Mucosa of descending colon (tissue), 3 donors: ENCODE measurements around the gene ANKK1. TPM values are rescaled to one million over a fixed set of nuclear protein-coding genes. Genes with fewer than 3 reads are reported as not detected.

ENCODE experiments used
- ATAC-seq: fragments of 200-7000 bp; cut with Tn5 transposase; one replicate; pipeline ENCODE4 v1.9.1; 2020; ENCODE audit warnings: mild to moderate bottlenecking, moderate library complexity
- DNase-seq, 3 donors: peaks; one replicate each; pipeline ENCODE4 v3.0.0-alpha.2; 2020
- H3K36me3 ChIP-seq: fragments of 200-600 bp; one replicate; pipeline ENCODE4 v1.8.0; 2021; ENCODE audit warnings: low read depth, mild to moderate bottlenecking
- H3K4me1 ChIP-seq: fragments of 200-600 bp; one replicate; pipeline ENCODE4 v1.8.0; 2021; ENCODE audit warnings: low read depth, mild to moderate bottlenecking
- H3K4me3 ChIP-seq: fragments of 200-600 bp; one replicate; pipeline ENCODE4 v1.8.0; 2021; ENCODE audit warnings: mild to moderate bottlenecking
- H3K9me3 ChIP-seq: fragments of 200-600 bp; one replicate; pipeline ENCODE4 v1.8.0; 2021; ENCODE audit warnings: mild to moderate bottlenecking
- CTCF ChIP-seq: fragments of 200-600 bp; IDR thresholded peaks from one replicate; pipeline ENCODE4 v1.8.0; 2022; ENCODE audit warnings: antibody characterized with exemption, mild to moderate bottlenecking
- intact Hi-C, 2 donors: fragments of 100-400 bp; cut with DNase I in 1 of 2; cut with micrococcal nuclease in 1 of 2; formaldehyde crosslinking; loops; one replicate each; pipeline versions ENCODE4 v1.11.0 to v1.11.1; 2022; cut with DNase I, micrococcal nuclease
- total RNA-seq, 3 donors: library from RNA; stranded (reverse); fragmentation: NEBNext Ultra II Directional in 2 of 3; extraction: Animal tissue kit (Norgen Biotek cat#: 25700) in 2 of 3; gene quantifications; one replicate each; pipeline versions ENCODE4 v1.2.1 to v1.2.4, GENCODE V29; 2021 to 2023
- donor health status: DM: no; HTN: no; CAD: no; lungs with moderate emphysema.
- donor health status: DM: no; HTN: no; CAD: no.
- donor health status: DM: no; HTN: yes; CAD: no.

The ANKK1 gene
- total RNA-seq, 3 donors from 2014 or later, result 0.19 to 0.28 (median 0.26) TPM

DNA sequence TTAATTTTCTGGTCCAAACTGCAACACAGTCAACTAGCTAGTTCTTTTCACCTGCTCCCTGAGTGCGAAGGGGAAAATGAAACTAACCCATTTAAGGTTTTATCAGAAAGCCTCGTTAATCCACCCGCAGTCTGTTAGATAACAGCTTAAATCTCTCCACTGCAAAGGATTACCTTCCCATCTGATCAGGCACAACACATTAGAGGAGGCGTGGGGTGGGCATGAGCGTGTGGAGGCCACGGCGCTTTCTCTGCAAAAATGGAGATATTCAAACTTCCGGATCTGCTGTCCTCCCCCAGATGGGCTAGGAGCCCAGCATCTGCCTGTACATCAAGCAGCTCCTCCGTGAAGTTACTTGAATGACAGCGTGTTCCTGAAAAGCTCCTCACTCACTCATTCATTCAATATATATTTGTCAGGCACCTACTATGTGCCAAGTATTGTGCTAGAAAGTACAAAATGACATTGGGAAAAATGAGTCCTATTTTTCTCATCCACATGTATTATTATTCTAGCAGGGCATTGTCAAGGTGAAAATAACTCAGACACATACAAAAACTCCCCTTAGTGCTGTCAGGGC, 13.5 kb upstream of the ANKK1 start:
- no peak overlapping the region for H3K4me3 ChIP-seq
- TF ChIP-seq CTCF, result no peak
- no peaks in the 10 kb centered on the region for H3K9me3 ChIP-seq

GRCh38 chr11:113375402-113375801, 12.2 kb upstream of the ANKK1 start:
- no peaks in the 10 kb centered on the region for H3K9me3 ChIP-seq
- no peak for ATAC-seq
- no peak overlapping the region for H3K4me3 ChIP-seq
- intact Hi-C loops, result no loop called here
- no peaks in the 10 kb centered on the region for H3K4me1 ChIP-seq
- no peak for DNase-seq
- H3K36me3 ChIP-seq, result no peaks in the 10 kb centered on the region
- no peak for TF ChIP-seq CTCF

More for the DNA sequence above, 13.5 kb upstream of the ANKK1 start:
- no peaks in the 10 kb centered on the region for H3K36me3 ChIP-seq
- ATAC-seq (no peak), DNase-seq (no peak)
- intact Hi-C loops, result no loop called here
- H3K4me1 ChIP-seq, result no peaks in the 10 kb centered on the region

GRCh38 chr11:113376156-113376555, 11.4 kb upstream of the ANKK1 start:
- Histone ChIP-seq H3K4me1 (no peaks in the 10 kb centered on the region), H3K9me3 (no peaks in the 10 kb centered on the region), H3K36me3 (no peaks in the 10 kb centered on the region), H3K4me3 (no peak overlapping the region)
- TF ChIP-seq CTCF, result no peak
- DNase-seq (no peak), ATAC-seq (no peak)
- intact Hi-C loops, result no loop called here

GRCh38 chr11:113377681-113378412, 9.7 kb upstream of the ANKK1 start:
- H3K9me3 ChIP-seq, result no peaks in the 10 kb centered on the region
- intact Hi-C loops, result no loop called here
- no peak for TF ChIP-seq CTCF
- H3K4me3 ChIP-seq, result no peak overlapping the region
- no peaks in the 10 kb centered on the region for H3K36me3 ChIP-seq
- H3K4me1 ChIP-seq, result no peaks in the 10 kb centered on the region
- DNase-seq (no peak), ATAC-seq (no peak)

DNA sequence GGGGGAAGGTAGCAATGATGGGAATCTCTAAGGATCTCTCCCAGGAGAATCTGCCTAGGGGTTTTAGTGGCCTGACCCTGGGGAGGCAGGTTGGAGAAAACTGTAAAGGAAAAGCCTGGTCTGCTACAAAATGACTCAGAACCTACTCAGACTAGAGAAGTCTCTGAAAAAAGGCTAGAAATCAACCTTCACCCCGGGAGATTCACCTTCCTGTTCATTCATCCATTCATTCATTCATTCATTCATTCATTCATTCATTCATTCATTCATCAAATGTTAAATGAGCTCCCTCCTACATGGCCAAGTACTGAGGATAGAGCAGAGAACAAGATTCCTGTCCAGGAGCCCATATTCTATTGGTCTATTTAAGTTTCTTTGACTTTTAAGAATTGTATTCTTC, 8.9 kb upstream of the ANKK1 start:
- ATAC-seq, result no peak
- DNase-seq, result no peak
- no peak overlapping the region for H3K4me3 ChIP-seq
- intact Hi-C loops, result no loop called here
- no peaks in the 10 kb centered on the region for H3K36me3 ChIP-seq
- H3K9me3 ChIP-seq, result no peaks in the 10 kb centered on the region
- no peaks in the 10 kb centered on the region for H3K4me1 ChIP-seq
- TF ChIP-seq CTCF, result no peak
